ENCODE measurements around the gene ARSI.

DNA sequence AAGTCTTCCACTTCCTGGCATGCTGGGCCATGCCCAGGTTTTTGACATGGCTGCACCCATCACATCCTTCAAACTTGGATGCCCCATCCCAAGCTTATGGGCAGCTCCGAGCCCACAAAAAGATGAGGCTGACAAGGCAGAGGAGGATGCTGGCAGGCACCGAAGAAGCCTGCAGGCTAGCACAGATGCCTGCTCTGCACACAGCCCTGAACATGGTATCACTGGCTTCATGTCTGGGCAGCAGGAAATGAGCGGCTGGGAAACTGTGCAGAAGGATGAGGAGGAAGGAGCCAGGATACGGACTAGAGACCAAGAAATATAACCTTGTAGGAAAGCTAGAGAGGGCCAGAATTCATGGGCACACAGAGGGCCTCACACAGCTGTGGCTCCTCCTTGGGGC is 27.9 kb downstream of the ARSI start:
- TF ChIP-seq, protein P1, sequence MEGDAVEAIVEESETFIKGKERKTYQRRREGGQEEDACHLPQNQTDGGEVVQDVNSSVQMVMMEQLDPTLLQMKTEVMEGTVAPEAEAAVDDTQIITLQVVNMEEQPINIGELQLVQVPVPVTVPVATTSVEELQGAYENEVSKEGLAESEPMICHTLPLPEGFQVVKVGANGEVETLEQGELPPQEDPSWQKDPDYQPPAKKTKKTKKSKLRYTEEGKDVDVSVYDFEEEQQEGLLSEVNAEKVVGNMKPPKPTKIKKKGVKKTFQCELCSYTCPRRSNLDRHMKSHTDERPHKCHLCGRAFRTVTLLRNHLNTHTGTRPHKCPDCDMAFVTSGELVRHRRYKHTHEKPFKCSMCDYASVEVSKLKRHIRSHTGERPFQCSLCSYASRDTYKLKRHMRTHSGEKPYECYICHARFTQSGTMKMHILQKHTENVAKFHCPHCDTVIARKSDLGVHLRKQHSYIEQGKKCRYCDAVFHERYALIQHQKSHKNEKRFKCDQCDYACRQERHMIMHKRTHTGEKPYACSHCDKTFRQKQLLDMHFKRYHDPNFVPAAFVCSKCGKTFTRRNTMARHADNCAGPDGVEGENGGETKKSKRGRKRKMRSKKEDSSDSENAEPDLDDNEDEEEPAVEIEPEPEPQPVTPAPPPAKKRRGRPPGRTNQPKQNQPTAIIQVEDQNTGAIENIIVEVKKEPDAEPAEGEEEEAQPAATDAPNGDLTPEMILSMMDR (conservative IDR thresholded peaks at IDR 0.05): no peak
- TF ChIP-seq ZFX (IDR thresholded peaks at IDR 0.05): no peak
